AG08396 (cell line): ENCODE results near the gene WNT3.

Experiments
- DNase-seq: peaks from one replicate; pipeline ENCODE4 v3.0.0; 2012; ENCODE audit warnings: low spot score, mixed read lengths

WNT3 gene

GRCh38 chr17:46730679-46731078, 87.8 kb downstream of the WNT3 start:
- no peak for DNase-seq

GRCh38 chr17:46730026-46730425, 88.5 kb downstream of the WNT3 start:
- no peak for DNase-seq

GRCh38 chr17:46727572-46728348, 90.7 kb downstream of the WNT3 start:
- peak; percentile 57 for DNase-seq

GRCh38 chr17:46726206-46726605, 92.3 kb downstream of the WNT3 start:
- no peak for DNase-seq

- DNase-seq, result no peak
Observed at GRCh38 chr17:46722662-46723285, 95.7 kb downstream of the WNT3 start.

GRCh38 chr17:46720408-46720807, 98.1 kb downstream of the WNT3 start:
- DNase-seq, result no peak

GRCh38 chr17:46719891-46720290, 98.6 kb downstream of the WNT3 start:
- no peak for DNase-seq

- DNase-seq, result no peak
Observed at GRCh38 chr17:46717999-46718398, 100.5 kb downstream of the WNT3 start.
